ENCODE measurements around the gene GNPTG.

Gene GNPTG

DNA sequence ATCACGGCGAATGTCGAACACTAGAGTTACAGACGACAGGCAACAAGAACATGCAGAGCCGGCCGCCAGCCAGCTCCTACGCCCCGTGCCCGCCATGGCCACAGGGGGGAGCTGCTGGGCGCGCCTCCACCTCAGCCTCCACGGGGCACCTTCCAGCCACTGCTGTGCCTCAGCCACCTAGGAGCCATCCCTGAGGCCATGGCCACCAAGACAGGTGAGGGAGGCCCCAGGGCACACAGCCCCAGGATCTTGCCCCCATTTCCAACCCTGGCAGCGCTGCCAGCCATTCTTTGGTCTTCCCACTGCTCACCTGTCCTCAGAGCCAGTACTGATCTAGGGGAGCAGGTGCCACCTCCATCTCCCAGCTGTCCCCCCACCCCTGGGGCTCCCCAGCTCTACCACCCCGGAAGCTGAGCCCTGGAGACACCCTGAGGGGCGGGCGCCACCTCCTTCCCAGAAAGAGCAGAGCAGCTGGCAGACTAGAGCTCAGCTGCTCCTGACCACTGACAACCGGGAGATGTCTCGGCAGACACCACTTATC lies 11.8 kb downstream of the GNPTG start:
- H3K4me3 ChIP-seq (ENCODE audit: low read depth, low read length) = no peak overlapping the region
- TF ChIP-seq MAX (IDR thresholded peaks at IDR 0.05; ENCODE audit: low read depth, low read length) = no peak
- TF ChIP-seq, protein P1, sequence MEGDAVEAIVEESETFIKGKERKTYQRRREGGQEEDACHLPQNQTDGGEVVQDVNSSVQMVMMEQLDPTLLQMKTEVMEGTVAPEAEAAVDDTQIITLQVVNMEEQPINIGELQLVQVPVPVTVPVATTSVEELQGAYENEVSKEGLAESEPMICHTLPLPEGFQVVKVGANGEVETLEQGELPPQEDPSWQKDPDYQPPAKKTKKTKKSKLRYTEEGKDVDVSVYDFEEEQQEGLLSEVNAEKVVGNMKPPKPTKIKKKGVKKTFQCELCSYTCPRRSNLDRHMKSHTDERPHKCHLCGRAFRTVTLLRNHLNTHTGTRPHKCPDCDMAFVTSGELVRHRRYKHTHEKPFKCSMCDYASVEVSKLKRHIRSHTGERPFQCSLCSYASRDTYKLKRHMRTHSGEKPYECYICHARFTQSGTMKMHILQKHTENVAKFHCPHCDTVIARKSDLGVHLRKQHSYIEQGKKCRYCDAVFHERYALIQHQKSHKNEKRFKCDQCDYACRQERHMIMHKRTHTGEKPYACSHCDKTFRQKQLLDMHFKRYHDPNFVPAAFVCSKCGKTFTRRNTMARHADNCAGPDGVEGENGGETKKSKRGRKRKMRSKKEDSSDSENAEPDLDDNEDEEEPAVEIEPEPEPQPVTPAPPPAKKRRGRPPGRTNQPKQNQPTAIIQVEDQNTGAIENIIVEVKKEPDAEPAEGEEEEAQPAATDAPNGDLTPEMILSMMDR (IDR thresholded peaks at IDR 0.05; ENCODE audit: low read depth, low read length) = peak; percentile 62
- DNase-seq (ENCODE audit: low read depth) = peak; percentile 58

DNA sequence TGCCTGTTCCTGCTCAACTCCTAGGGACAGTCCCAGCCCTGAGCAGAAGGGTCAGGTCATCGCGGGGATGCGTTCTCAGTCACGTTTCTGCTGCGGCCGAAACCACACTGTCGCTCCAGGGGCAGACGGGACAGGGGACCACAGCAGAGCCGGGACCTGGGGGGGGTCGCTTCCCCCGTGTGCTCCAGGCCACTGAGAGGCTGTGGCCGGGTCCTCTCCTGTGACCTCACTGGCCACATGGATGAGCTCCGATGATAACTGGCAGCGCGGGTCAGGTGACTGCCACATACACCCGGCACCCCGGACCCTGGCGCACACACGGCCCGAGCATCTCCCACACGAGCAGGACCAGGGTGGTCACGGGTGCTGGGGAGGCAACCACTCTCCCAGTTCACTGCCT lies 12.8 kb downstream of the GNPTG start:
- DNase-seq (ENCODE audit: low read depth) = no peak
- TF ChIP-seq MYC (IDR thresholded peaks at IDR 0.05; ENCODE audit: low read depth, low read length) (no peak), POLR2A (IDR thresholded peaks at IDR 0.05; ENCODE audit: extremely low read depth, insufficient read length) (no peak), MAX (IDR thresholded peaks at IDR 0.05; ENCODE audit: low read depth, low read length) (no peak)
- TF ChIP-seq, protein P1 (IDR thresholded peaks at IDR 0.05; ENCODE audit: low read depth, low read length) = no peak
- no peak overlapping the region for H3K4me3 ChIP-seq (ENCODE audit: low read depth, low read length)

- TF ChIP-seq MYC (IDR thresholded peaks at IDR 0.05; ENCODE audit: low read depth, low read length) (no peak), MAX (IDR thresholded peaks at IDR 0.05; ENCODE audit: low read depth, low read length) (no peak), POLR2A (IDR thresholded peaks at IDR 0.05; ENCODE audit: extremely low read depth, insufficient read length) (no peak)
- TF ChIP-seq, protein P1 (IDR thresholded peaks at IDR 0.05; ENCODE audit: low read depth, low read length) = no peak
- peak; percentile 28 for DNase-seq (ENCODE audit: low read depth)
- no peak overlapping the region for H3K4me3 ChIP-seq (ENCODE audit: low read depth, low read length)
Observed at GRCh38 chr16:1366060-1366711, 14.5 kb downstream of the GNPTG start.

GRCh38 chr16:1366712-1367299 lies 15.1 kb downstream of the GNPTG start:
- DNase-seq (ENCODE audit: low read depth) = no peak
- TF ChIP-seq, protein P1 (IDR thresholded peaks at IDR 0.05; ENCODE audit: low read depth, low read length) = no peak
- TF ChIP-seq MAX (IDR thresholded peaks at IDR 0.05; ENCODE audit: low read depth, low read length) = no peak
- no peak for TF ChIP-seq MYC (IDR thresholded peaks at IDR 0.05; ENCODE audit: low read depth, low read length)
- TF ChIP-seq POLR2A (IDR thresholded peaks at IDR 0.05; ENCODE audit: extremely low read depth, insufficient read length) = no peak
- no peak overlapping the region for H3K4me3 ChIP-seq (ENCODE audit: low read depth, low read length)

DNA sequence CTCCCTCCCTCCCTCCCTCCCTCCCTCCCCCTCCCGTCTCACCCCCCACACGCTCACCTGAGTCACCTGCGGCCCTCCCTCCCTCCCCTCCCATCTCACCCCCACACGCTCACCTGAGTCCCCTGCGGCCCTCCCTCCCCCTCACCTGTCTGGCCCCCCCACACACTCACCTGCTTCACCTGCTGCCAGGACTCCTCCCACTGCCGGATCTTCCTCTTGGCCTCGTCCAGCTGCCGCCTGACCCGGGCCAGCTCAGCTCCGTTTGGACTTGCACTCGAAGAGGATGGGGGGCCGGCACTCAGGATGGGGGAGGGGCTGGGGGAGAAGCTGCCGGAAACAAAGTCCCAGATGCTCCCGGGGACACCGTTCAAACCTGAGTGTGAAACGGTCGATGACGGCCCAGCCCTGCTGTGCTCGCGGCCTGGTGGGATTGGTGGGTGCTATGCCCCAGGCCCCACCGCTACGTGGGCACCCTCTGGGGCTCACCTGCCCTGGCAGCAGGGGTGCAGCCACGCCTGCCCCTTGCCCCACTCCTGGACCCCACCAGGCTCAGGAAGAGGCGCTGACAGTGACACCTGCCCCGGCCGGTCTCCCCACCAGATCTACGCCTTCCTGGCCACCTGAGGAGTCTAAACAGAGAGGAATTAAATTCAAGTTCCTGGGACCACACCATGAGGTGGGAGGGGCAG lies 15.9 kb downstream of the GNPTG start:
- no peak for DNase-seq (ENCODE audit: low read depth)
- no peak for TF ChIP-seq POLR2A (IDR thresholded peaks at IDR 0.05; ENCODE audit: extremely low read depth, insufficient read length)
- TF ChIP-seq MAX (IDR thresholded peaks at IDR 0.05; ENCODE audit: low read depth, low read length) = no peak
- TF ChIP-seq MYC (IDR thresholded peaks at IDR 0.05; ENCODE audit: low read depth, low read length) = no peak
- TF ChIP-seq, protein P1 (IDR thresholded peaks at IDR 0.05; ENCODE audit: low read depth, low read length) = no peak
- no peak overlapping the region for H3K4me3 ChIP-seq (ENCODE audit: low read depth, low read length)
